K562 (cell line): ENCODE results near the gene SPNS2. TPM values are rescaled to one million over a fixed set of nuclear protein-coding genes. Genes with fewer than 3 reads are reported as not detected.

Experiments
- ATAC-seq: fragments of 200-7000 bp; cut with Tn5 transposase; 3 replicates; pipeline ENCODE4 v1.9.1; 2020; ENCODE audit warnings: moderate library complexity
- BruUV-seq: library from RNA; stranded (reverse); fragments of 400-500 nt; replicated peaks from 2 replicates; lab custom pipeline; 2021; lab: Mats Ljungman, UMichigan
- CTCF ChIA-PET: fragments of 300-600 bp; formaldehyde crosslinking; extraction: SDS; loops from one replicate; lab custom pipeline; 2021; ENCODE audit warnings: low intra/inter-chr PET ratio; lab: Yijun Ruan, JAX
- POLR2A ChIA-PET: fragments of 300-600, 350-650 bp; sonication (Branson Sonifier 250); formaldehyde crosslinking; extraction: SDS; loops from one replicate; lab custom pipeline; 2021; ENCODE audit warnings: antibody characterized with exemption, inconsistent platforms; lab: Yijun Ruan, JAX
- DNase-seq, 4 experiments: peaks; one replicate each; pipeline versions ENCODE4 v3.0.0 to v3.0.0-alpha.2; 2011 to 2018; ENCODE audit warnings: low spot score in 3 of 4, mixed read lengths in 3 of 4; ENCODE audit errors: extremely low read depth in 1 of 4
- FAIRE-seq: peaks from 2 replicates; lab custom pipeline; 2011; peaks lifted over from hg19 to GRCh38; lab: Jason Lieb, UNC
- H2AFZ ChIP-seq: 2 replicates; pipeline ENCODE4 v1.6.0; 2011; ENCODE audit warnings: low read depth, low read length, control low read depth, inconsistent platforms
- H3K27ac ChIP-seq: fragments of 200-600 bp; 3 replicates; pipeline ENCODE4 v1.8.0; 2011; ENCODE audit warnings: low read depth, mild to moderate bottlenecking, control low read depth, inconsistent platforms, low read length, moderate library complexity, mixed read lengths; ENCODE audit errors: extremely low read depth
- H3K27me3 ChIP-seq, 2 experiments: fragments of 300-600 bp in 1 of 2; 2 replicates in 1 of 2; 3 replicates in 1 of 2; pipeline versions ENCODE4 v1.6.0 to v1.8.0; 2011; ENCODE audit warnings: inconsistent platforms in 2 of 2, low read length in 2 of 2, mild to moderate bottlenecking in 1 of 2, mixed read lengths in 1 of 2, moderate library complexity in 1 of 2; ENCODE audit not compliant: control insufficient read depth in 2 of 2, insufficient read depth in 2 of 2
- H3K36me3 ChIP-seq: fragments of 300-600 bp; 3 replicates; pipeline ENCODE4 v1.8.0; 2011; ENCODE audit warnings: mild to moderate bottlenecking, low read length, inconsistent platforms; ENCODE audit not compliant: control insufficient read depth, insufficient read depth
- H3K4me1 ChIP-seq, 2 experiments: fragments of 200-600 bp in 1 of 2; replicated peaks in 1 of 2; 2 replicates in 1 of 2; 3 replicates in 1 of 2; pipeline versions ENCODE4 v1.5.1 to v1.8.0; 2011; ENCODE audit warnings: inconsistent platforms in 2 of 2, low read length in 2 of 2, mild to moderate bottlenecking in 1 of 2, mixed read lengths in 1 of 2, moderate library complexity in 1 of 2; ENCODE audit not compliant: control insufficient read depth in 2 of 2, insufficient read depth in 2 of 2
- H3K4me2 ChIP-seq: 2 replicates; pipeline ENCODE4 v1.6.1; 2011; ENCODE audit warnings: low read length, control low read depth, inconsistent platforms, mixed read lengths; ENCODE audit not compliant: insufficient read depth
- H3K4me3 ChIP-seq: fragments of 200-600 bp; sonication (generic), shearing (Covaris generic); 2 replicates; pipeline ENCODE4 v1.5.1; 2016; ENCODE audit warnings: control low read depth, inconsistent platforms
- H3K79me2 ChIP-seq: fragments of 200-600 bp; 3 replicates; pipeline ENCODE4 v1.8.0; 2011; ENCODE audit warnings: low read length, inconsistent platforms; ENCODE audit not compliant: control insufficient read depth, insufficient read depth
- H3K9ac ChIP-seq, 2 experiments: 2 replicates each; pipeline versions ENCODE4 v1.6.0 to v1.6.1; 2011; ENCODE audit warnings: low read depth in 2 of 2, low read length in 2 of 2, control low read depth in 1 of 2, inconsistent platforms in 1 of 2, mild to moderate bottlenecking in 1 of 2, mixed read lengths in 1 of 2; ENCODE audit not compliant: insufficient read depth in 1 of 2
- H3K9me1 ChIP-seq: one replicate; pipeline ENCODE4 v1.6.0; 2011; ENCODE audit warnings: inconsistent platforms, mild to moderate bottlenecking, low read length, moderate library complexity; ENCODE audit not compliant: control insufficient read depth, insufficient read depth
- H3K9me3 ChIP-seq: replicated peaks from 2 replicates; pipeline ENCODE4 v1.5.1; 2011; ENCODE audit warnings: low read depth, low read length, inconsistent platforms; ENCODE audit not compliant: control insufficient read depth, insufficient read depth
- H4K20me1 ChIP-seq: replicated peaks from 2 replicates; pipeline ENCODE4 v1.6.1; 2011; ENCODE audit warnings: low read length, inconsistent platforms, mixed read lengths; ENCODE audit not compliant: control insufficient read depth, insufficient read depth
- POLR2G ChIP-seq: fragments of 200-400 bp; formaldehyde crosslinking; IDR thresholded peaks from 2 replicates; pipeline ENCODE4 v1.6.1; 2017; ENCODE audit warnings: low read depth, mild to moderate bottlenecking, antibody characterized with exemption, low read length, moderate library complexity
- RBFOX2 ChIP-seq: fragments of 200-400 bp; formaldehyde crosslinking; IDR thresholded peaks from 2 replicates; pipeline ENCODE4 v1.6.1; 2017; ENCODE audit warnings: low read depth, mild to moderate bottlenecking, low read length, moderate library complexity
- VEZF1 ChIP-seq: fragments of 200-800 bp; sonication (Bioruptor generic); IDR thresholded peaks from 2 replicates; pipeline ENCODE4 v1.6.1; 2017; ENCODE audit warnings: missing genetic modification characterization, missing compliant biosample characterization
- WGBS: fragments of 100-300 bp; shearing (Covaris generic); methylation state at CpG from one replicate; pipeline ENCODE4 v1.1.6; 2016; ENCODE audit warnings: low coverage, mixed read lengths; ENCODE audit not compliant: insufficient coverage; ENCODE audit errors: missing lambda C conversion rate; 5-methylcytosine and 5-hydroxymethylcytosine counted together
- in situ Hi-C: fragments of 300-500 bp; cut with MboI; formaldehyde crosslinking; loops from 4 replicates; pipeline ENCODE4 v1.15.0; 2018; ENCODE audit warnings: inconsistent platforms, mixed read lengths
- intact Hi-C: fragments of 100-400 bp; cut with micrococcal nuclease; formaldehyde crosslinking; loops from 2 replicates; pipeline ENCODE4 v1.14.2; 2022
- polyA plus RNA-seq, 8 experiments: library from polyadenylated mRNA; depleted of rRNA in 4 of 8; stranded (reverse) in 5 of 8; unstranded in 3 of 8; fragments of >200 nt; fragmentation: Nextera tagmentation in 2 of 8; fragmentation: Illumina TruSeq in 1 of 8; extraction: Ambion mirVana in 2 of 8; extraction: Trizol in 1 of 8; gene quantifications; 2 replicates each; pipeline versions ENCODE4 v1.2.1 to v1.2.3, GENCODE V29; 2011 to 2014; ENCODE audit warnings: inconsistent platforms in 1 of 8, missing spikeins in 1 of 8
- total RNA-seq, 7 experiments: library from RNA; depleted of rRNA in 6 of 7; stranded (reverse); fragments of >200 nt in 6 of 7; fragmentation: Illumina TruSeq in 2 of 7; extraction: Trizol in 2 of 7; gene quantifications; 2 replicates each; pipeline versions ENCODE4 v1.2.1 to v1.2.3, GENCODE V29; 2011 to 2021; ENCODE audit warnings: low replicate concordance in 1 of 7

The SPNS2 gene
- total and polyA plus RNA-seq, 9 of the 15 experiments (the other 6 are each of a cell fraction or from before 2014, with no cell fraction given) = 0.06 TPM; not detected in 8

- Histone ChIP-seq H3K9me1 (no peaks in the 10 kb centered on the region), H3K4me2 (no peak overlapping the region), H3K79me2 (no peaks in the 10 kb centered on the region), H3K4me1 (peaks cover 0 to 80% of the 10 kb centered on the region in 2 experiments; a peak in 3 of 5 replicates), H2AFZ (no peak overlapping the region)
- ATAC-seq = no peak
- no peak for FAIRE-seq
- in situ Hi-C loops (no loop called here), intact Hi-C loops (no loop called here)
- WGBS = 89% methylated on average over 5 of the region's 19 CpGs
- DNase-seq = no peak
- POLR2A ChIA-PET = interaction anchor here (0.6 to 1.3 kb wide), 3 partner anchors 9 to 57 kb away, joined by 3 to 5 read pairs (median 3); partner anchors contain the start of gene MYBBP1A
- peak; percentile 47; the same call in 1 of the 2 replicates for TF ChIP-seq POLR2G
- TF ChIP-seq RBFOX2 = peak; percentile 56
- TF ChIP-seq VEZF1 = no peak
- TF ChIP-seq, all 486 proteins: peak for 2
- Histone ChIP-seq H3K27me3 (peaks cover 0 to 8% of the 10 kb centered on the region in 2 experiments; a peak in 2 of 5 replicates), H3K9me3 (no peaks in the 10 kb centered on the region), H4K20me1 (peaks cover 4% of the 10 kb centered on the region; the same call in 1 of the 2 replicates), H3K36me3 (peaks cover 55% of the 10 kb centered on the region; the same call in 2 of the 3 replicates), H3K9ac (peak overlapping the region in 1 of 2 experiments; percentile 36; a peak in 1 of 4 replicates), H3K27ac (no peak overlapping the region), H3K4me3 (no peak overlapping the region)
- no TSS peak for BruUV-seq
- CTCF ChIA-PET = no interaction called here
Observed at GRCh38 chr17:4537451-4538235, 39.0 kb downstream of the SPNS2 start.
